GM18507 (cell line): ENCODE measurements around the gene NME5.
"Not testable (repeated sequence)": the region's sequence is repeated elsewhere in the genome, so short reads cannot be mapped to it uniquely, and the experiment has no call there.

Experiments
- DNase-seq: peaks from one replicate; pipeline ENCODE4 v3.0.0; 2011; ENCODE audit warnings: low read depth; ENCODE audit not compliant: insufficient read length; ENCODE audit errors: extremely low spot score
- FAIRE-seq: peaks from 2 replicates; lab custom pipeline; 2011; peaks lifted over from hg19 to GRCh38; lab: Jason Lieb, UNC

NME5 gene, protein sequence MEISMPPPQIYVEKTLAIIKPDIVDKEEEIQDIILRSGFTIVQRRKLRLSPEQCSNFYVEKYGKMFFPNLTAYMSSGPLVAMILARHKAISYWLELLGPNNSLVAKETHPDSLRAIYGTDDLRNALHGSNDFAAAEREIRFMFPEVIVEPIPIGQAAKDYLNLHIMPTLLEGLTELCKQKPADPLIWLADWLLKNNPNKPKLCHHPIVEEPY

DNA sequence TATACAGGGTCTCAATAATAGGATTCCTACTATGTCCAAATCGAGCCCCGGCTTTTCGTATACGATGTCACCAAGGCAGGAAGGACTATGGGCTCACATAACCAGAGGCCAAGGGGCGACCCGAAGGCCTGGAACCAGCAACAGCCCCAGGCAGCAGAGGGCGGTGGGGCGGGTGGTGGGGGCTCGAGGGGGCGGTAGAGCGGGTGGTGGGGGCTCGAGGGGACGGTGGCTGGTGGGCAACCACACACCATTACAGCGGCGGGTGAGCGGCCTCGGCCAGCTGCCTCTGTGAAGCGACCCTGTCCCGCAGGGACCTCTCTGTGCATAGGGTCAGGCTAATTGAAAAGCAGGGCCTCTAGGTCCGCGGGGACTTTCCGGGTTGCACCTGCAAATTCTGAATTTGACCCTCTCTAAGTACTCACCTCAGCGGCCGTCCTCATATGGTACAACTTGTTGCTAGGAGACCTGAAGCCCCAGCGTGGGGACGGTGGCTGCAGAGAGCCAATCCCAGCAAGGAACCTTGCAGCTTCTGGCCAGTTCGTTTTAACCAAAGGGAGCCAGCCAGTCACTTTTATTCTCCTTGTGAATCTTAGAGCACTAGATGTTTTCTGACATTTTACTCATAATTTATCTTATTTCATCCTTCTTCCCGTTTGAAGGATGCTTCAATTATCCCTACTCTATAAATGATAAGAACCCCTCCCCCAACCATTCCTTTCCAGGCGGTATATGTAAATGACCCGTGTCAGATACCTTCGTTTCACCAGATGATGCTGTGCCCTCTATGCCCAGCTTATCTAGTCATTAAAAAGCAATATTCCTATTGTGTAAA is at the start of gene NME5:
Gene NME5 (minus strand): TSS at position 480 of the 832 bp plus-strand sequence. CDS start 648 bp downstream, outside the sequence.
- DNase-seq (no peak), FAIRE-seq (no peak)

DNA sequence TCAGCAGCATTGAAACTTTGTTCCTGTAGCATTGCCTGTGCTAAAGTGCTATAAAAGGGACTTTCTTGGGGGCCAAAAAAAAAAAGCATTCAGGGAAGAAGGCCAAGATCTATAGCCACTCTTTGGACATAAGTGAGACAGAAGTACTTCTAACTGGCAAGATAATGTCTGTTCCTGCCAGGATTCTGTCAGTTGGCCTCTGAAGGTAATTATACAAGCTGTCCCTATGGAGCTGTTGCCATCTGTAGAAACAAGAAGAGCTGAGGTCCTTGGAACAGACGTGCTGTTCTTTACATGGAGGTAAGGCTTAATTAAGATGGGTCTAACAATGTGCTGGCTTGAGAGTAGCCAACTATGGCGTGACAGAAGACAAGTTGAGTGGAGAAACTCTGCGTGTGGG is 49.4 kb upstream of the NME5 start:
- DNase-seq = no peak
- FAIRE-seq = no peak

DNA sequence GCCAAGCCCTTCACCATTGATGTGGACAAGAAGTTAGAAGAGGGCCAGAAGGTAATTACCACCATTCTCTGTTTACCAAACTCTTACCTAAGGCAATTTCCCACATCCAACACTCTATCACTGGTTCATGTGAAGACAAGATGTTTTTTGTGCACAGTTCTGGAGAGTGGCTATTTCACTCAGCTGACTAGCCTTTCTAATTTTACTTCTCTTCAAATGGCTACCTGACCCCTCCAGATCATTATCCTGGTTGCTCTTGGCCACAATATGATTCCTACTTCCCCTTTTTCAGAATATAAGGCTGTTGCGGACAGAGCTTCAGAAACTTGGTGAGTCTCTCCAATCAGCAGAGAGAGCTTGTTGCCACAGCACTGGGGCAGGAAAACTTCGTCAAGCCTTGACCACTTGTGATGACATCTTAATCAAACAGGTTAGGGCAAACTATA is 46.8 kb upstream of the NME5 start:
- no peak for DNase-seq
- FAIRE-seq = no peak

DNA sequence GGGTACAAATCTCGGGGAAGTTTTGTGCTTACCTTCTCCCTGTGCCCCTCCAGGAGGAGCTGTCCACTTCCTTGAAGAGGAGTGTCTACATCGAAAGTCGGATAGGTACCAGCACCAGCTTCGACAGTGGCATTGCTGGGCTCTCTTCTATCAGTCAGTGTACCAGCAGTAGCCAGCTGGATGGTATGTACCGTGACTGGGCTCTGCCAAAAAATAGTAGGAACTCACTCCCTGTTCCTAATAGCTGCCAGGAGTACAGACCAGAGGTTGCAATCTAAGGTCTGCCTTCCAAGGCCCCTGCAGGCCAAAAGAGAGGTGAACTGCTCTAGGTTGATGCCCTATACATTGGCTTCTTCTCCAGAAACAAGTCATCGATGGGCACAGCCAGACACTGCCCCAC is 43.6 kb upstream of the NME5 start:
- no peak for FAIRE-seq
- no peak for DNase-seq

DNA sequence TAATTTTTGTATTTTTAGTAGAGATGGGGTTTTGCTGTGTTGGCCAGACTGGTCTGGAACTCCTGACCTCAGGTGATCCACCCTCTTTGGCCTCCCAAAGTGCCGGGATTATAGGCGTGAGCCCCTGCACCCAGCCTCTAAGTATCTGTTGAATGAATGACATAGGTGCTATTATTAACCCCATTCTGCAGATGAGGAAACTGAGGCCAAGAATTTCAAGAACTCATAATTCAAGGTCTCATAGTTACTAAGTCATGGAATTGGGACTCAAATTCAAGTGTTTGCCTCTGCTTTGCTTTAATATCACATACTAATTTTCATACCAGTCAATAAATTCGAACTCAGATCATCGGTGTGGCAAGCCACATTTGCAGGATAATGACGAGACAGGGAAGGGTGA is 41.6 kb upstream of the NME5 start:
- no peak for FAIRE-seq
- no peak for DNase-seq

DNA sequence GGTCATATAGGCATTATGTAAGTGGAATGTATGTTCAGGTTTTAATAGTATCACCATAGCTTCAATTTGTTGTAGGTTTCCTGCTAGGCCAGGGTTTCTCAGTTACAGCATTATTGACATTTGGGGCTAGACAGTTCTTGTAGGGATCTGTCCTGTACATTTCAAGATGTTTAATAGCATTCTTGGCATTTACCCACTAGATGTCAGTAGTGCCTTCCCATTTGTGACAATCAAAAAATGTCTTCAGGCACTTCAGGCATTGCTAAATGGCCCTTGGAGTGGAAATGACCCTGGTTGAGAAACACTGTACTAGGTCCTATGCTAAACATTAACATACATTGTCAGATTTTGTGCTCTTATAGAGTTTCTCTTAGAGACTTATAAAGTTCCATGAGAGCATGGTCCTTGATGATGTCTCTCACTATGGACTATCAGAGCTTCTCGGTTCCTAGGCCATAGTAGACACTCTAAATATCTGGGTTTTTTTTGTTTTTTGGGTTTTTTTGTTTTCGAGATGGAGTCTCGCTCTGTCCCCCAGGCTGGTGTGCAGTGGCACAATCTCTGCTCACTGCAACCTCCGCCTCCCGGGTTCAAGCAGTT is 41.1 kb upstream of the NME5 start:
- FAIRE-seq (peak; percentile 56), DNase-seq (peak; percentile 15)

DNA sequence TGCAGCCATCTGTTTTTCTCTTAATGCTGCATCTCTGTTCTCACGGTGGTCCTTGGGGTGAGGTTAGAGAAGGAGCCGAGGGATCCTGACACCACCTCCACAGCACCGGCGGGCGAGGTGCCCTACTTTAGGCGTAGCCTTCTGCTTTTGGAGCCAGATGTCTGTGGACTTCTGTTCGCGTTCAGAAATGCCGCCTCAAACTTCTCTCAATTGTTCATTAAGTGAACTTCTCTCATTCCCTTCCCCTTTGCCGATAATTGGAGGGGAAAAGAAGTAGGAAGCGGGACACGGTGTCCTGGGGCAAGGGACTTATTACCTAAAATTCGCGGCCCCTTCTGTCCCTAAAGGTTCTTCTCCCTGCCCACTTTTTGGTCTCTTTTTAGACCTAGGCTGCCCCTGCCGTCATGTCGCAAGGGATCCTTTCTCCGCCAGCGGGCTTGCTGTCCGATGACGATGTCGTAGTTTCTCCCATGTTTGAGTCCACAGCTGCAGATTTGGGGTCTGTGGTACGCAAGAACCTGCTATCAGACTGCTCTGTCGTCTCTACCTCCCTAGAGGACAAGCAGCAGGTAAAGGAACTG is 40.1 kb upstream of the NME5 start:
- DNase-seq = no peak
- FAIRE-seq = no peak

DNA sequence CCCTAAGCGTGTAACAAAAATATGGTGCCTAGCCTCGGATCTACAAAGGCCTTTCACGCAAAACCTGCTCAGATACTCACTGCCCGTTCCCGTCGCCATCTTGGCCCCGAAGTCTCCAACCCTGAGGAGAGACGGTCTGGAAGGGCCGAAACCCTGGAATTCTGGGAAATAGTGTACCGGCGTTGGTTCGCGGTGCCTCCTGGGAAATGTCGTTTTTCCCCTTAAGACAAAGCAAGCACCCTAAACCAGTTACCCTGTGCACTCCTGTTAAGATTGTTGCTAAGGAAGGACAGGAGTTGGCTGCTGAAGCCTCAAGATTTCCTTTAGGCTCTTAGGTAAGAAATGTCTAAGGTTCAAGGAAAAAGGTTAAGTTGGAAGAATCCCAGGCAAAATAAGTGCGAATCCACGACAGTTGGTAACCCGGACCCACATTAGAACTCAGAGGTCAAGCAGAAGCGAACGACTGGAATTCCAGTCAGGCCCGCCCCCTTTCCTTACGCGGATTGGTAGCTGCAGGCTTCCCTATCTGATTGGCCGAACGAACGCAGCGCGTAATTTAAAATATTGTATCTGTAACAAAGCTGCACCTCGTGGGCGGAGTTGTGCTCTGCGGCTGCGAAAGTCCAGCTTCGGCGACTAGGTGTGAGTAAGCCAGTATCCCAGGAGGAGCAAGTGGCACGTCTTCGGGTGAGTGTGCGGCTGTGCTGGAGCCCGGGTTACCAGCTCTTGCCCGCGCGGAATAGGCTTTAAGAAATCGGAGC is 39.5 kb upstream of the NME5 start, which contains the start of the genes BRD8 and KIF20A:
Gene BRD8 (minus strand): TSS at position 115 of the 761 bp plus-strand sequence. CDS start 16 bp downstream, at position 99.
Gene KIF20A (plus strand): TSS at position 597 of the 761 bp plus-strand sequence. CDS start 569 bp downstream, outside the sequence.
- DNase-seq (peak; percentile 84), FAIRE-seq (peak; percentile 96)

DNA sequence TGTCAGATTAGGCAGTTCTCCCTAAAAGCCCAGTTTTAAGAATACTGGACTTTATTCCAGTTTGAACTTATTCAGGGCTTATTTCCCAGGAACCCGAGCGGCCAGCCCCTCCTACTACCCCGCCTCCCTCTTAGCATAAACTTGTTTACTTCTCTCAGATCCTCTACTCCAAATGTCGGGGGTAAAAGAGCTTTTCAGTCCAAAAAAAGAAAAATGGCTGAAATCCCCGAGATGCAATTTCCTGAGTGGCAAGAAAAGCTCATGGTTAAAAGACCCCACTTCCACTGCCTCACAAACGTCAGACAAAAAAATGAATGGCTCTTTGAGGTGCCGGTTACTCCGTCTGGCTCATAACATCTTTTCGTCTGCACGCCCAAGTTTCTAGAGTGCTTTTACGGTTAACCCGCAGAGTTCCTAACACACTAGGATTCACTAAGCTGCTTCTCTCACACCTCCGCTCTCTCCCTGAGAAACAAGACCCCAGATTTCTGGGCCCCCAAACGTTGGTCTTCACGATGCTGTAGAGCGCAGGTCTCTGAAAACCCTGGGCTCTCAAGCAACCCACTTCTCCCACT is 38.8 kb upstream of the NME5 start:
- DNase-seq = no peak
- FAIRE-seq = peak; percentile 24

DNA sequence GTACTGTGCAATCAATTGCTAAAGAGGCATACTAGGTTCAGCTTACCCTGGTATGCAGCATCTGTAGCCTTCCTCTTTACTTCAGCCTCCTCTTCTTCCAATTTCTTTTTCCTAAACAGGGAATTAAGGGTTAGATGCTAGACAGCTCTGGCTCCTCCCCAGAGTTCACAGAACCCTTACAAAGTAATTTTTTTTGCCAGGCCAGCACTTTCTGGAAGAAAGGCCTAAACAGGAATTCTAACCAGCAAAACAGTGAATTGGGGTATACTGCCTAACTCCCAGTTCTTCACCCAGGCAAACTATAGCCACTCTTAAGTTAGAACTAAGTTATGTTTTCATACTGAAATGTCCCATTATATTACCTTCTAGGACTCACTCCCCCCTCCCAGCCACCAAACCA is 31.1 kb upstream of the NME5 start:
- FAIRE-seq (no peak), DNase-seq (no peak)

DNA sequence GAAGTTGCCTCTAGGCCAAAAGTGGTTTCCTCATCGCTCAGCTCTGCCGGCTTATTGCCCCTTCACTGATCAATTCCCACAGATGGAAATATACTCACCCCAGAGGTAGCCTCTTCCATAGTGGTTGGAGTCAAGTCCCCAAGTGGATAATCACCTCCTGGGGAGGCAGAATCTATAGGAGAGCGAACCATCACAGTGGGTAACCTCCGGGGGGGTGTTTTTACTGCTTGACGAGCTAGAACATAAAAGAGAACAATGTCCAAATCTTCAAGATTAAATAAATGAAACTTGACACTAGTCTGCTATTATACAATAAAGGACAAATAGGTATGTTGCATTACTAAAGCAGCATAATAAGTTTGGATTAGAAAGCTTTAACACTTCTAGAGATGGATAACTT is 29.9 kb upstream of the NME5 start:
- no peak for FAIRE-seq
- no peak for DNase-seq

DNA sequence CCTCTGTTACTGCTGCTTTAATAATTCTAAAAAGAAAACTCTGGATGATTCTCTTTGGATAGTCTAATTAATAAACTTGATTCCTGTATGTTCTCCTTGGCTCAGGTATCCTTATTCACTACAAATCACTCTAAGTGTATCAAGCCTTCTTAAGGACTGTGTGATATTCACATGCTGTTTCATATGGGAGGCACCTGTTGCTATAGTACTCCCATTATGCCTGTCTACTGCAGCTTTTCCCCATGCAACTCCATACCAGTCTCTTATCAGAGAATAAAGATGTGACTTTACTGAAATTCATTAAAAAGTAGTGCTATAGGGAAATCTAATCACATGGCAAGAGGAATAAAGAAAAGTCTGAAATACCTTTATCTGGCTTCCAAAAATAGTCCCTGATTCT is 24.5 kb upstream of the NME5 start:
- no peak for FAIRE-seq
- DNase-seq = no peak

DNA sequence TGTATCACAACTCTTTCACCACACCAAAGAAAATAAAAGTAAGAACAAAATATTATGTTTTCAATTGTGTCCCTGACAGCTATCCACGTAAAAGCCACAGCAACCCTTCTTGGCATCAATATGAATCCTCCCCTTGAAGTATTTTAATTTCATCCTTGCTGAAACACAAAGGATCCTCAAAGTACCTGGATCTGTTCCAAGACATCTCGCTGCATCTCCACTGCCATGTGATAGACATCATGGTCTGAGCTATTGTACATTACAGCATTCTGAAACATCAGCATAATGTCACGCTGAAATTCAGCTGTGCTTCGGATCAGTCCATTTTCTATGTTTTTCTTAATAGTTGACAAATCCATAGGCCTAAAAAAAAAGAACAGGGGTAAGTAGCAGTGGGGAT is 21.5 kb upstream of the NME5 start:
- FAIRE-seq = no peak

DNA sequence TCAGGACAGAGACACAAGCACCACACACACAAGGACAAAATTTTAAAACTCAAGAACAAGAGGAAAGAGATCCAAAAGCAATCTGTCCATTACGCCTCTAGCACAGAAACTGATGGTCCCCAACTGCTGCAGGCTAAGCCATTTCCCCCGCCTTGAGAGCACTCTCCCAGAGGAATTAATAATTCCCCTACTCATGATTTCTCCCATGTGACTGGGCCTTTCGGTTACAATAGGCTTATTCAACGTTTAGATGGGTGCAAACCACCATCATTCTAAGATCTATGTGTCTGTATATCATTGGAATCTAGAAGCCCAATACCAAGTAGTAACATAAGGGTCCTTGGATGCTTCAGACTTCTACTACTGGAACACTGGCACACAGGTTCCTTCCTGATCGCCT is 20.4 kb upstream of the NME5 start:
- no peak for FAIRE-seq

More for the DNA sequence above, 21.5 kb upstream of the NME5 start:
- DNase-seq = no peak

DNA sequence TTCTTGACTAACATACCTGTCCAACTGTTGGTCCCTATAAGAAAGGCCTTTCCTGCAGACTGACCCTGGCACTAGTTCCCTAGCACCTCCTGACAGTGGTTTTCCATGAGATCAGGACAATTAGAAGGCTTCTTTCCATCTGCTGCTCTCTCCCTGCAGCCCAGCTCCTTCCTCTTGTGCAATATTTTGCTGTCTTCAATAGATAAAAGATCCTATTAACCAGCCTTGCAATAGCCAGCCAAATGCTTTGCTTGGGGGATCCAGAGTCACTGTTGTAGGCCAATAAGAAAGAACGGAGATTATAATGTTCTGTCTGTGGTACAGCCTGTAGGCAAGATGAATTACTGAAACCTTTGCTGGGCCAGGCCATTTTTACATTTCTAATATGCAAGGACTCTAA is 18.4 kb upstream of the NME5 start:
- FAIRE-seq (no peak), DNase-seq (no peak)

More for the DNA sequence above, 20.4 kb upstream of the NME5 start:
- no peak for DNase-seq

DNA sequence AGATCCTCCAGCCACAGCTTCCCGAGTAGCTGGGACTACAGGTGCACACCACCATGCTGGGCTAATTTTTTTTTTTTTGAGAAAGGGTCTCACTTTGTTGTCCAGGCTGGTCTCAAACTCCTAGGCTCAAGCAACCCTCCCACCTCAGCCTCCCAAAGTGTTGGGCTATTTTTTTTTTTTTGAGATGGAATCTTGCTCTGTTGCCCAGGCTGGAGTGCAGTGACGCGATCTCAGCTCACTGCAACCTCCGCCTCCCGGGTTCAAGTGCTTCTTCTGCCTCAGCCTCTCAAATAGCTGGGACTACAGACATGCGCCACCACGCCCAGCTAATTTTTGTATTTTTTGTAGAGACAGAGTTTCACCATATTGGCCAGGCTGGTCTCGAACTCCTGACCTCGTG is 16.7 kb upstream of the NME5 start:
- not testable (repeated sequence) for DNase-seq, FAIRE-seq

DNA sequence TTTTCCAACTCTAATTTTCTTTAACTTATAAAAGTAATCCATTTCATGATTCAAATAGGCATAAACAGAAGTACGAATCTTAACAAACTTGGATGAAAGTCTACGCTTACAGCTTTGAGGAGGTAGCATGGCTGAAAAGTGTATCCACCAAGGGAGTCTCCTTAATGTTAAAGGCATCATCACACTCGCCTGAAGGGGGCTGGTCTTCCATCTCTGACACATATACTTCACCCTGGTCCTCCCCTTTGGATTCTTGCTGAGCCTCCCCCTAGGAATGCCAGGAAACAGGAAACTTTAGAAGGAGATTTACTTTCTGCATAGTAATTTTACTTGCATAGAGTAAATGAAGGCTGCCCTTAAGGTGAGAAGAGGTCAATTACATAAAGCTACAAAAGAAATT is 10.3 kb upstream of the NME5 start:
- DNase-seq (no peak), FAIRE-seq (no peak)

DNA sequence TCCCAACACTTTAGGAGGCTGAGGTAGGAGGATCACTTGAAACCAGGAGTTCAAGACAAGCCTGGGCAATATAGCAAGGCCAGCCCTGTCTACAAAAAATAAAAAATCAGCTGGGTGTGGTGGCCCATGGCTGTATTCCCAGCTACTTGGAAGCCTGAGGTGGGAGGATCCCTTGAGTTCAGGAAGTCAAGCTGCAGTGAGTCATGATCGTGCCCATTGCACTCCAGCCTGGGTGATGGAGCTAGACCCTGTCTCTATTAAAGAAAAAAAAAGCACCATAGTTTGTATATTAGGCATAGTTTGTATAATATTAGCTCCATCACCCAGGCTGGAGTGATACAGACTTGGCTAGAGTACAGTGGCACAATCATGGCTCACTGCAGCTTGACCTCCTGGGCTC is 9.6 kb upstream of the NME5 start:
- DNase-seq (no peak), FAIRE-seq (no peak)

DNA sequence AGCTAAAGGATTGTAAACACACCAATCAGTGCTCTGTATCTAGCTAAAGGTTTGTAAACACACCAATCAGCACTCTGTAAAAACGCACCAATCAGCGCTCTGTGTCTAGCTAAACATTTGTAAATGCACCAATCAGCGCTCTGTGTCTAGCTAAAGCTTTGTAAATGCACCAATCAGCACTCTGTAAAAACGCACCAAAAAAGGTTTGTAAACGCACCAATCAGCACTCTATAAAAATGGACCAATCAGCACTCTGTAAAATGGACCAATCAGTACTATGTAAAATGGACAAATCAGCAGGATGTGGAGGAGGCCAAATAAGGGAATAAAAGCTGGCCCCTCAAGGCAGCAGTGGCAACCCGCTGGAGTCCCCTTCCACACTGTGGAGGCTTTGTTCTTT is 4.3 kb upstream of the NME5 start:
- not testable (repeated sequence) for FAIRE-seq, DNase-seq
